PC-3 (cell line): ENCODE data around the gene ERCC2. TPM values are rescaled to one million over a fixed set of nuclear protein-coding genes. Genes with fewer than 3 reads are reported as not detected.
"Not testable (repeated sequence)": the region's sequence is repeated elsewhere in the genome, so short reads cannot be mapped to it uniquely, and the experiment has no call there.

Experiments used
- ATAC-seq: fragments of 200-7000 bp; cut with Tn5 transposase; 2 replicates; pipeline ENCODE4 v1.9.1; 2020; ENCODE audit warnings: mild to moderate bottlenecking, moderate library complexity
- BruUV-seq: library from RNA; stranded (reverse); fragments of 400-500 nt; replicated peaks from 2 replicates; lab custom pipeline; 2021; lab: Mats Ljungman, UMichigan
- CTCF ChIA-PET: fragments of 300-600 bp; sonication (Branson Sonifier 250); formaldehyde crosslinking; loops from one replicate; lab custom pipeline; 2022; ENCODE audit warnings: antibody characterized with exemption; lab: Charles Lee
- POLR2A ChIA-PET: fragments of 300-600 bp; sonication (Branson Sonifier 250); formaldehyde crosslinking; loops from one replicate; lab custom pipeline; 2022; ENCODE audit warnings: antibody characterized with exemption; ENCODE audit not compliant: unreplicated experiment; lab: Charles Lee
- DNase-seq: peaks from one replicate; pipeline ENCODE4 v3.0.0-alpha.2; 2015
- H2AFZ ChIP-seq: fragments of 300-600 bp; sonication (generic); 2 replicates; pipeline ENCODE4 v1.6.0; 2016; ENCODE audit warnings: antibody characterized with exemption, low read length
- H3F3A ChIP-seq: fragments of 300-600 bp; sonication (generic); one replicate; pipeline ENCODE4 v1.6.0; 2017; ENCODE audit warnings: antibody characterized with exemption, low read length, control low read depth, mild to moderate bottlenecking; ENCODE audit not compliant: unreplicated experiment
- H3K27ac ChIP-seq: fragments of 300-600 bp; sonication (generic); 2 replicates; pipeline ENCODE4 v1.5.1; 2016; ENCODE audit warnings: mild to moderate bottlenecking, low read length
- H3K27me3 ChIP-seq: fragments of 300-600 bp; sonication (generic); 2 replicates; pipeline ENCODE4 v1.6.1; 2016; ENCODE audit warnings: low read length, mixed read lengths
- H3K36me3 ChIP-seq: fragments of 300-600 bp; sonication (generic); 2 replicates; pipeline ENCODE4 v1.6.1; 2016; ENCODE audit warnings: low read depth, mixed run types, low read length, mixed read lengths
- H3K4me1 ChIP-seq: fragments of 300-600 bp; sonication (generic); 2 replicates; pipeline ENCODE4 v1.5.1; 2016; ENCODE audit warnings: low read length; ENCODE audit not compliant: insufficient read depth
- H3K4me2 ChIP-seq: fragments of 300-600 bp; sonication (generic); 2 replicates; pipeline ENCODE4 v1.6.0; 2016; ENCODE audit warnings: low read length
- H3K4me3 ChIP-seq: fragments of 300-600 bp; sonication (generic); 2 replicates; pipeline ENCODE4 v1.5.1; 2016; ENCODE audit warnings: mild to moderate bottlenecking, low read length, mixed read lengths
- H3K79me2 ChIP-seq: fragments of 300-600 bp; sonication (generic); 2 replicates; pipeline ENCODE4 v1.6.1; 2017; ENCODE audit warnings: low read length, mixed read lengths
- H3K9ac ChIP-seq: fragments of 300-600 bp; sonication (generic); 2 replicates; pipeline ENCODE4 v1.6.0; 2016; ENCODE audit warnings: mild to moderate bottlenecking, low read length
- H3K9me2 ChIP-seq: fragments of 300-600 bp; sonication (generic); replicated peaks from 2 replicates; pipeline ENCODE4 v1.6.1; 2016; ENCODE audit warnings: mixed run types, low read length, mixed read lengths
- H3K9me3 ChIP-seq: fragments of 300-600 bp; sonication (generic); 2 replicates; pipeline ENCODE4 v1.6.1; 2016; ENCODE audit warnings: low read length, mixed read lengths
- H4K20me1 ChIP-seq: fragments of 300-600 bp; sonication (generic); 2 replicates; pipeline ENCODE4 v1.6.1; 2016; ENCODE audit warnings: low read length, mixed read lengths
- CTCF ChIP-seq: fragments of 300-600 bp; sonication (generic); conservative IDR thresholded peaks from 2 replicates; pipeline ENCODE4 v1.5.1; 2017; ENCODE audit warnings: antibody characterized with exemption, low read depth, mild to moderate bottlenecking, low read length
- EZH2 ChIP-seq: fragments of 300-600 bp; sonication (generic); IDR thresholded peaks from one replicate; pipeline ENCODE4 v1.6.1; 2017; ENCODE audit warnings: antibody characterized with exemption, mild to moderate bottlenecking, low read length; ENCODE audit not compliant: unreplicated experiment
- EZH2phosphoT487 ChIP-seq: fragments of 300-600 bp; sonication (generic); IDR thresholded peaks from 2 replicates; pipeline ENCODE4 v1.6.1; 2018; ENCODE audit warnings: mild to moderate bottlenecking, antibody characterized with exemption, low read length, borderline replicate concordance
- intact Hi-C: fragments of 100-400 bp; cut with micrococcal nuclease; formaldehyde crosslinking; loops from 2 replicates; pipeline ENCODE4 v1.9.0; 2023
- total RNA-seq: library from RNA; depleted of rRNA; stranded (reverse); fragments of >200 nt; gene quantifications from 2 replicates; pipeline ENCODE4 v1.2.3, GENCODE V29; 2014

Gene ERCC2
- total RNA-seq, 1 experiment from 2014 or later: 48.0 TPM

GRCh38 chr19:45311621-45312020 lies 58.8 kb downstream of the ERCC2 start:
- CTCF ChIA-PET: no interaction called here
- Histone ChIP-seq H3K9me3 (no peaks in the 10 kb centered on the region), H4K20me1 (no peaks in the 10 kb centered on the region), H3K27ac (no peak overlapping the region), H3K4me3 (no peak overlapping the region), H3K9ac (no peak overlapping the region), H3K27me3 (no peaks in the 10 kb centered on the region), H3K9me2 (no peaks in the 10 kb centered on the region), H3F3A (no peaks in the 10 kb centered on the region), H3K36me3 (no peaks in the 10 kb centered on the region), H2AFZ (no peak overlapping the region), H3K79me2 (no peaks in the 10 kb centered on the region), H3K4me1 (no peaks in the 10 kb centered on the region), H3K4me2 (no peak overlapping the region)
- no TSS peak for BruUV-seq
- ATAC-seq (no peak), DNase-seq (no peak)
- intact Hi-C loops: no loop called here
- no peak for TF ChIP-seq CTCF
- no peak for TF ChIP-seq EZH2phosphoT487
- POLR2A ChIA-PET: no interaction called here

- H3K79me2 ChIP-seq, H4K20me1 ChIP-seq, intact Hi-C loops, BruUV-seq, H3K9me3 ChIP-seq, POLR2A ChIA-PET, DNase-seq, H3K9ac ChIP-seq, H3K27ac ChIP-seq, H3K36me3 ChIP-seq, H3F3A ChIP-seq, H3K4me2 ChIP-seq, CTCF ChIA-PET, ATAC-seq, H3K4me1 ChIP-seq, H3K4me3 ChIP-seq, H3K27me3 ChIP-seq, H3K9me2 ChIP-seq, H2AFZ ChIP-seq: not testable (repeated sequence)
Measured at GRCh38 chr19:45309322-45309721, 61.1 kb downstream of the ERCC2 start.

- no peak overlapping the region for H3K4me3 ChIP-seq
- no peaks in the 10 kb centered on the region for H3F3A ChIP-seq
- H4K20me1 ChIP-seq: no peaks in the 10 kb centered on the region
- ChIA-PET POLR2A (no interaction called here), CTCF (no interaction called here)
- no peak overlapping the region for H2AFZ ChIP-seq
- no TSS peak for BruUV-seq
- H3K4me1 ChIP-seq: no peaks in the 10 kb centered on the region
- no peaks in the 10 kb centered on the region for H3K79me2 ChIP-seq
- no peaks in the 10 kb centered on the region for H3K9me3 ChIP-seq
- no peak overlapping the region for H3K27ac ChIP-seq
- H3K27me3 ChIP-seq: no peaks in the 10 kb centered on the region
- intact Hi-C loops: no loop called here
- no peak overlapping the region for H3K9ac ChIP-seq
- no peaks in the 10 kb centered on the region for H3K9me2 ChIP-seq
- no peak for TF ChIP-seq EZH2
- no peak for TF ChIP-seq CTCF
- TF ChIP-seq EZH2phosphoT487: no peak
- no peaks in the 10 kb centered on the region for H3K36me3 ChIP-seq
- no peak overlapping the region for H3K4me2 ChIP-seq
- DNase-seq (no peak), ATAC-seq (no peak)
Measured at GRCh38 chr19:45307361-45307760, 63.0 kb downstream of the ERCC2 start.
